GM20000 (cell line): ENCODE data around the gene EBLN1.
A peak's percentile ranks its signal among the peaks of the same experiment; 100 is the strongest.

ENCODE experiments used
- DNase-seq: peaks from one replicate; pipeline ENCODE4 v3.0.0; 2012; ENCODE audit warnings: low spot score
- CTCF ChIP-seq: IDR thresholded peaks from 2 replicates; pipeline ENCODE4 v1.5.1; 2012; ENCODE audit warnings: mild to moderate bottlenecking, control low read depth; ENCODE audit errors: extremely low read depth, missing control alignments

The EBLN1 gene

GRCh38 chr10:22244001-22244400 is 26.2 kb upstream of the EBLN1 start:
- no peak for DNase-seq
- TF ChIP-seq CTCF, result peak; percentile 12

DNA sequence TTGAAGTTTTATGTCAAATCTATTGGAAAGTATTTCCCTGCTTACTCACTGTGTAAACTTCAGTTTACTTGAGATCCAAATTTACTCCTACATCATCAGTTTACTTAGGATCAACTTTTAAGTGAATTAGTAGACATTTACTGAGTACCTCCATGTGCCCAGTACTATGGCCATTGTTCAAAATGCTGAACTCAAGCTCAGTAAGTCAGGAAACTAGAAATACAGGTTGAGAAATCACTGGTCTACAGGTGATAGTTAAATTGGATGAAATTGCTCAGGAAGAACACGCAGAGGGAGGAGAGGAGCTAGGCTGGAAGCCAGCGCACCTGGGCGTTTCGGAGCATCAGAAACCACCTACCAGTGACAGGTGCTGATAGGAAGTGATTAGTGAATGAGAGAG is 25.5 kb upstream of the EBLN1 start:
- DNase-seq, result no peak
- TF ChIP-seq CTCF, result no peak

DNA sequence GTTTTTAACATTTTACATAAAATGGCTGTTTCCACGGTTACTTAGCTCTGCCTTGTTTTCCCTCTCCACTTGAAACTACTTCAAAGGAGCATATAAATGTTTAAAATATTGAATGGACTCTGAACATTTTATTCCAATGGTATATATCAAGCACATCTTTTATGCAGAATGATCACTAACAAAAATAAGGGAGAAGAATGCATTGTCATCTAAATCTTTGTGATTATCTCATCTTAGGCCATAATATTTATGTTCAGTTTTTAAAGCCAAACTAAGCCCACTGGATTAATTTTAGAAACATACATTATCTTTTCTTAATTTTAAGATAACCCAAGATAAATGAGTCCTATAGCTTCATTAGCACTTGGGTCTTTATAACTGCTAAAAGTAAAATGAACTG is 13.4 kb upstream of the EBLN1 start:
- no peak for DNase-seq
- no peak for TF ChIP-seq CTCF

DNA sequence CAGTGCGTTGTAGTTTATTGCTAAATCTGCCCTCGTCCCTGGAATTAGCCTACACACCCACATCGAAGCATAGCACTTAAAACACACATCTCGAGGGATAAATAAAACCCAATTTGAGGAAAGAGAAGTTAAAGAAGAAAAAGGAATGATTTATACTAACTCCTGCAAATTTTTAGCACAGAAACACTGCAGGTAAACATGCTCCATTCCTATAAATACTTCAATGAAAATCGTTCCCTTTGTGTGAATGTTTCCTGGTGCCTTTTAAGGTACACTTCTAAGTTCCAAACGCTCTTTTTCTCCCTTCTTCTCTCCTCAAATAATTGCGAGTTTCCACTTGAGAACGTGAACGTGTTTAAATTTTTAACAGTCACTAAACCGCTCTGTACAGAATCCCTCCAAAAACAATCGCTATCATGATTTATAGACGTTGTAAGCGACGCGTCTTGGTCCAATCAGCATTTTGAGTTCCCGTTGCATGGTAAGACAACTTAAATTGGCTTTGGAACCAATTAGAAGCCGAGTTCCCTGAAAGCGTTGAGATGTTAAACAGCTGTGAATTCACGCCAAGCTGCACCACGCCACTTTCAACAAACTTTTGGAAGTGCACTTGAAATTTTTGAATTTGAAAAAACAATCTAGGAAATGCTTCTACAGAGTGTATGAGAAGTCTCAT is 12.5 kb upstream of the EBLN1 start:
- peak; percentile 44 for DNase-seq
- TF ChIP-seq CTCF, result no peak

- no peak for DNase-seq
- no peak for TF ChIP-seq CTCF
Observed at GRCh38 chr10:22229802-22230157, 12.0 kb upstream of the EBLN1 start.

- TF ChIP-seq CTCF, result no peak
- peak; percentile 86 for DNase-seq
Observed at GRCh38 chr10:22228943-22229801, 11.4 kb upstream of the EBLN1 start.

DNA sequence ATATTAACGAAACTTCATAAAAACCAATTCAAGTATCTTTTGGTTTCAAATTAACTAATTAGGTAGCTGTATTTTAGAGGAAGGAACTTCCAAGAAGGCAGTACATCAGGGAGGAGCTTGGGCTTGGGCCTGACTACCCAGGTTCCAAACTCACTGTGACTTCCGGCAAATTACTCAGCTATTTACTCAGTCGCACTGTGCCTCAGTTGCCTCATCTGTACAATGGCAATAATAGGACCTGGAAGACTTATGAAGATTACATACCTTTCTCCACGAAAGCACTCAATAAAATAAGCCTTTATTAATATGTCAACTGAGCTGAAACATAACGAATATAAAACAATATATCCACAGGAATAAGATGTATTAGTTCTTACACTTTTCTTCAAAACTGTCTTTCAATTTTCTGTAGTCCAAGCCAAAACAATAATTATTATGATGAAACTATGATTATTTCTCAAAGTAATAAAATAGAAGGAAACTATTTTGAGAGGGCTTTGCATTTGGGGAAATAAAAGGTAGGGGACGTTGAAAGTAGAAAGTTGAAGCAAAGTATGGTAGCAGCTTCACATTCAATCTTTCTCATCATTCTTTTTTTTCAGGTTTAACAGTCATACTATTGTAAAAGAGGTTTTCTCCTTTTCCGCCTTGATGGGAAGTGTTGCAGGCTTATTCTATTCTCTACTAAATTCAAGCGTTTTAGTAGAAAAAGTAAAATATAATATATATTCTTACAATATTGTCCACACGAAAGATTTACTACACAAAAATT is 10.5 kb upstream of the EBLN1 start:
- DNase-seq, result no peak
- TF ChIP-seq CTCF, result no peak
